CD4-positive, alpha-beta T cell treated with Interleukin-2 at 100 ng/mL for 4 hours (primary cell): Measurements from ENCODE around the gene RNF114.
"Not testable (repeated sequence)": the region's sequence is repeated elsewhere in the genome, so short reads cannot be mapped to it uniquely, and the experiment has no call there.

ENCODE experiments used
- DNase-seq: peaks from one replicate; pipeline ENCODE4 v3.0.0-alpha.2; 2020; ENCODE audit warnings: low spot score

RNF114 gene

GRCh38 chr20:49928411-49929141 is 7.6 kb upstream of the RNF114 start:
- DNase-seq, result peak; percentile 83

- DNase-seq, result no peak
Measured at GRCh38 chr20:49929142-49929494, 7.1 kb upstream of the RNF114 start.

DNA sequence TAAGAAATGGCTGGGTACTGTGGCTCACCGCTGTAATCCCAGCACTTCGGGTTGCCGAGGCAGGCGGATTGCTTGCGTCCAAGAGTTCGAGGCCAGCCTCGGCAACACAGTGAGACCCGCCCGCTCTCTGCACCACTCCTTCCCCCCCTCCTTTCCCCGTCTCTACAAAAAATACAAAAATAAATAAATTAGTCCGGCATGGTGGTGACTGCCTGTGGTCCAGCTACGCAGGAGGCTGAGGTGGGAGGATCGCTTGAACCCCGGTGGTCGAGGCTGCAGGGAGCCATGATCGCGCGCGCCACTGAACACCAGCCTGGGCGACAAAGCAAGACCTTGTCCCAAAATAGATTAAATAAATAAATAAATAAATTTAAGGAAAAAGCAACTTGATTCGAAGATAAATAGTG is 448 bp upstream of the RNF114 start:
- no peak for DNase-seq

DNA sequence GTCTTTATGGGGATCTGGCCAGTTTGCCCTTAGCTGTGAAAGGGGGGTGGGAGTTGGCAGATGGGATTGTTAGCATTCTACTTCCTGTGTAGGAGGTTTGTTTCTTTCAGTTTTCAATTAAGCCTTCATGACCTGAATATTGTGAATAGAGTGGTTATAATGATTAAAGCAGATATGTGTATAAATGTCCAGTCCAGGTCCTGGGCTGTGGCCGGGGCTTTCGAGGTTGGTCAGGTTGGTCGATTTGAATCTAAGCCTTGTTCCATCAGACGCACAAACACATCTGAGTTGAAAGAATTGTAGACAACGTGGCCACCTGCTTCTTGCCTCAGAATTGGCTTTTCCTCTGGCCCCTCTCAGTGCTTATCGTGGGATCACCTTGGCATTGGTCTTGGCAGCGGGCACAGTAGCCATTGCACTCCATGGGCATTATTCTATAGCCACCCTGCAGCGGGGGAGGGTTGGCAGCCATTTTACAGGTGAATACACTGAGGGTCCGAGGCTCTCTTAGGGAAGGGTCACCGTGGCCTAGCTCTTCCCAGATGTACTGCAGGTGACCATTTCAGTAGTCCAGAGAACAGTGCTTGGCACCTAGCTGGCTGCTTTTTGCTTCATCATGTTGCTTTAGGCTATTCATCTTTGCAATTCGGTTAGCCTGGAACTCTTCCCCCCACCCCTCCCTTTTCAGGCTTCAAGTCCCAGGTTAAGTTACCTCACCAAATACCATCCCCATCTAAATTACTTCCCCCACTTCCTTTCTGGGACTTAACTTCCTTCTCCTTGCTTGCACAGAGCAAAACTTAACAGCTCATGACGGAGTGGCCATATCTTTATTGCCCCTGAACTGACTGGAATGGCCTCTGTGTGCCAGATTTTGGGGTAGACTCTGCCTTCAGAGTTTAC is 1.1 kb downstream of the RNF114 start:
- DNase-seq, result no peak

DNA sequence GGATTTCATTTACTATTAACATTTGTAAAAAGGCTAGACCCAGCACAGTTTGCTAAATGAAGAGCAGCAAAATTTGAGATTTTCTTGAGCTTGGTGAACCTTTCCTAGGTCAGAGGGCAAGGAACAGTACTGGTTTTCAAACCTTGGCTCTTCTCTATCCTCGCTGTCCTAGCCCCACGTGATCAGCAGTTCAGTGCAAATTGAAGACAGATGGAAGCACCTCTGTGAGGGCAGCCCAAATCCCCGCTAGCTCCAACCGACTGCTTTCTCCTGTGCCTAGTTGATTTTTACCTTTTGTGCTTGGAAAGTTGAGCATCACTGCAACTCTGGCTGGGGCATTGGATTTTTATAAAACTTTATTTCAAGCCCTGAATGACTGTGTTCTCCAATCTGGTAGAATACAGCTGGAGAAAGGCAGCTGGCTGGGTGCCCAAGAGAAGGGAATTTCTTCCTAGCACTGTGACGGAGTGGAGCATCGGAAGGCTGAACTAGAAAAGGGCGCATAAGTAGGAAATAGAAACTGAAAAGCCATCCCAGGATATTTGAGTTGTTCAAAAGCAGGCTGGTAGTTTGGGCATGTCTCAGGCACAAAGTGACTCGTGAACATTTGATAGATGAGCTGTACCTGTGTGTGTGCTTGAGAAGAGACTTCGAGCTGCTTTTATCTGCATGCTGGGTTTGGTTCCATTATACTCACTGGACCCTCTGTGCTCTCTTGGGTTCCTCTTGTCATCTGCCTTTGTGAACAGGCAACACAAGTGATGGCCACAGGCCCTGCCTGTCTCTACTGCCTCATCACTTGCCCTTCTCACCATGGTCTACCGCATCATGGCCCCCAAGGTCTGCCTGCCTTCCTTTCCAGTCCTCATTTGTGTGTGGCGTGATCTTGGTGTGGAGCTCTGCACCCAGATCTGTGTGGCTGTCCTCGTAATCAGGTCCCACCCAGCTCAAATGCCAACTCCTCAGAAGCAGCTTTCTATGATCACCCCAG is 2.3 kb downstream of the RNF114 start:
- DNase-seq, result no peak

GRCh38 chr20:49941456-49941855 is 5.3 kb downstream of the RNF114 start:
- DNase-seq, result no peak

DNA sequence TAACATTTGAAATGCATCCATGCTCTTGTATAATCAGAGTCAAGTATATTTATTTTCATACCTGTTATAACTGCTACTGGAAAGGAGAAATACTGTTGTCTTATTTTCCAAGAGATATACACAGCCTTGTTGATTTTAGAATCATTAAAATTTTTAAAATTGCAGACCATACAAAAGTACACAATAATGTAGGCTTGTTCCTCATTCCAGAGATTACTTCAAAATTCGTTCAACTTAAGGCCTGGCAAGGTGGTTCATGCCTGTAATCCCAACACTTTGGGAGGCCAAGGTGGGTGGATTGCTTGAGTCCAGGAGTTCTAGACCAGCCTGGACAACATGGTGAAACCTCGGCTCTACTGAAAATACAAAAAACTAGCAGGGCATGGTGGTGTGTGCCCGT is 6.1 kb downstream of the RNF114 start:
- no peak for DNase-seq

DNA sequence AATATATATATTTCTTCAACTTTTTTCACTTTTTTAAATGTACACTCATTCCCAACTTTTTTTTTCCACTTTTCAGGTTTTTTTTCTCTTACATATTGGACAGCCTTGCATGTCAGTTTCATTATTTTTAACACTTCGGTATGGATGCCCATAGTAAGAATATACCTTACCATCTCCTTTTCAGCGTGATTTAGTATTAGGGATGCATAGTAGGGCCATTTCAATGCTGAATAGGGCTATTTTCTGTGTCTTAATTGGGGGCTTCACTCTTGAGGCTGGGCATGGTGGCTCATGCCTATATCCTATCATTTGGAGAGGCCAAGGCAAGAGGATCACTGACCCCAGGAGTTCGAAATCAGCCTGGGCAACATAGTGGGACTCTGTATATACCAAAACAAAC is 6.7 kb downstream of the RNF114 start:
- DNase-seq, result no peak

DNA sequence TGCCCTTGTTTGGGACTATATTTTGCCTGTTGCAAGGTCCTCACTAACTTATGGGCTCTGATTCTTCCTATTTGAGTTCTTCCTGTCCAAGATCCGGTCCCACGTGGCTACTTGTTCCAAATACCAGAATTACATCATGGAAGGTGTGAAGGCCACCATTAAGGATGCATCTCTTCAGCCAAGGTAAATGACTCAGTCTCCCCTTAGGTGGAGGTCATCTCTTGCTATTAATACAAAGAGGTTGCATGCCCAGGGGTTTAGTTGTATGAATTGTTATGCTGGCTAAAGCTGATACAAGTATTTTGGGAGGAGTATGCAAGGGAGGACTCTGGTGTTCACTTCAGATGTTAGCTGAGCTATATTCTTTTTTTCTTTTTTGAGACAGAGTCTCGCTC is 9.1 kb downstream of the RNF114 start:
- DNase-seq, result no peak

- no peak for DNase-seq
Measured at GRCh38 chr20:49945701-49946477, 9.7 kb downstream of the RNF114 start.

DNA sequence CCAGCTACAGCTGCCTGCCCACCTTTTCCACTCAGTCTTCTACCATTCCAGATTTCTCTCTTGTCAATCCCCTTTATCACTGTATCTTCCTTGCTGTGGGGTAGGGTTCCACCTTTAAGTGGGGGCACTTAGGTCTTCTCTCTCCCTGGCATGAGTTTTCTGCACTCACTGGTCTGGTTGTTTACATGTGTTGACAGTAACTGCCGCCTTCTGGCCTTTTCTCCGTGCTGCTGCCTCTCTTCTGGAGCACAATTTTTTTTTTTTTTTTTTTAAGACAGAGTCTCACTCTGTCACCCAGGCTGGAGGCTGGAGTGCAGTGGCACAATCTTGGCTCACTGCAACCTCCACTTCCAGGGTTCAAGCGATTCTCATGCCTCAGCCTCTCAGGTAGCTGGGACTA is 12.0 kb downstream of the RNF114 start:
- no peak for DNase-seq

DNA sequence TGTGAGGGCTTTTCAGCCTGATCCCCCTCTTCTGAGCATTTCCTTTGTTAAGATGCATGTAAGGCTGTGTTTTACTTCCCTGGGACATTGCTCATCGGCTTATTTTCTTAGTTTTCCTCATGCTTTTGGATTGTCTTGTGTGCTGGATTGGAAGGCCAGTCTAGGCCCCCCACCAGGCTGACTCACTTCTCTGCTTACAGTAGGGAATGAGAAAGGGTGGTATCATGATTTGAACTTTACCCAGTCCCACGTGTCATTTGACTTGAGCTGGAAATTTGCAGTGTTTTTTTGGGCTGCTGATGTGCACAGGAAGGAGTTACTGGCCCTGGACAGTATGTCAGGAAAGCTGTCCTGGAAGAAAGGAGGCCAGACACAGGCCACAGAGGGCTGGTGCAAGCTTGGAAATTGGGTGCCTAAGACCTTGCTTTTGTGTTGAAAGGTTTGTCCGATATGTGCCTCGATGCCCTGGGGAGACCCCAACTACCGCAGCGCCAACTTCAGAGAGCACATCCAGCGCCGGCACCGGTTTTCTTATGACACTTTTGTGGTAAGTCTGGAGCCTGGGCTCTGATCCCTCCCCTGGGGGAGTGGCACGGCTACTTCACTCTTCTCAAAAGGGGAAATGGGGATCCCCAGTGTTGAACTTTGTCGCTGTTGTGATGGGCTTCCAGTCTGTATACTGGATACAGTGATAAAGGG is 12.8 kb downstream of the RNF114 start:
- no peak for DNase-seq

DNA sequence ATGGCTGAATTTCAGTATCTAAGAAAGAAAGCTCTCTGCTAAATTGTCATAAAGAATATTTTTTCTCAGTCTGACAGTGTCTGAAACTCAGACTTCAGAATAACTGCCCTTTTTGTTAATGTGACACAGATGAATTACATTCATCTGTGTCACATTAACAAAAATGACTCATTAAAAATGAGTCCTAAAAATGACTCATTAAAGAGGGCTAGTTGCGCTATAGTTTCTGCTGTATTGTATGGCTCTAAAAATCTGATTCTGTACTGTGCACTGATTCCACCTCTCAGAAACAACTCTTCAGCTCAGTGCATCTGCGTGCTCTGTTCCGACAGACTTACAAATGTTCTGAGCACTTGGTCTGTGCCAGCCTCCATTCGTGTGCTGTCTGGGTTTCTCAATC is 15.0 kb downstream of the RNF114 start:
- no peak for DNase-seq

GRCh38 chr20:49955167-49955566 is 19.0 kb downstream of the RNF114 start:
- no peak for DNase-seq

GRCh38 chr20:49955830-49956396 is 19.7 kb downstream of the RNF114 start:
- DNase-seq, result not testable (repeated sequence)

DNA sequence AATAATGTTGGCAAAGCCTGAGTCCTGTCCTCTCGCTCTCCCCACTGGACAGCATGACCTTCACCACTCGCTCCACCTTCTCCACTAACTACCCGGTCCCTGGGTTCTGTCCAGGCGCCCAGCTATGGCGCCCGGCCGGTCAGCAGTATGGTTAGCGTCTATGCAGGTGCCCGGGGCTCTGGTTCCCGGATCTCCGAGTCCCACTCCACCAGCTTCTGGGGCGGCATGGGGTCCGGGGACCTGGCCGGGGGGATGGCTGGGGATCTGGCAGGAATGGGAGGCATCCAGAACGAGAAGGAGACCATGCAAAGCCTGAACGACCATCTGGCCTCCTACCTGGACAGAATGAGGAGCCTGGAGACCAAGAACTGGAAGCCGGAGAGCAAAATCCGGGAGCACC is 20.5 kb downstream of the RNF114 start:
- DNase-seq, result no peak

- DNase-seq, result not testable (repeated sequence)
Measured at GRCh38 chr20:49957089-49957938, 21.1 kb downstream of the RNF114 start.

DNA sequence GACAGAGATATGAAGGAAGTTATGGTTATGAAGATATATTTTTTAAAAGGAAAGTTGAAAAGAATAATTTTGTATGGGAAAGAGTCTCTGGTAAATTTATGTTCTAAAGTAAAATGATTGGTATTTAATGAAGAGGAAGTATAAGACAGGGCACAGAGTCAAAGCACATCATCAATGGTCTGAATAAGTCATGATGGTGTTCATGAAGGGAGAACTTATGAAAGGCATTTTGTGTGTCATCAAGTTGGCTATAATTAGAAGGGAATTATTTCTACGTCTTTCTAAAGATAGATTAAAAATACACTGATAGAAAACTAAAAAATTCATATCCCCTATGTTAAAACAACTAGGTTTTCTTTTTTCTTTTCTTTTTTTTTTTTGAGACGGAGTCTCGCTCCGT is 25.2 kb downstream of the RNF114 start:
- no peak for DNase-seq

- no peak for DNase-seq
Measured at GRCh38 chr20:49964964-49965780, 29.0 kb downstream of the RNF114 start.
